NCI-H128 (cell line): ENCODE results near the gene RTL1.

Experiments
- DNase-seq: peaks from one replicate; lab custom pipeline; 2025; ENCODE audit not compliant: unreplicated experiment; lab: John Stamatoyannopoulos, UW

RTL1 gene

DNA sequence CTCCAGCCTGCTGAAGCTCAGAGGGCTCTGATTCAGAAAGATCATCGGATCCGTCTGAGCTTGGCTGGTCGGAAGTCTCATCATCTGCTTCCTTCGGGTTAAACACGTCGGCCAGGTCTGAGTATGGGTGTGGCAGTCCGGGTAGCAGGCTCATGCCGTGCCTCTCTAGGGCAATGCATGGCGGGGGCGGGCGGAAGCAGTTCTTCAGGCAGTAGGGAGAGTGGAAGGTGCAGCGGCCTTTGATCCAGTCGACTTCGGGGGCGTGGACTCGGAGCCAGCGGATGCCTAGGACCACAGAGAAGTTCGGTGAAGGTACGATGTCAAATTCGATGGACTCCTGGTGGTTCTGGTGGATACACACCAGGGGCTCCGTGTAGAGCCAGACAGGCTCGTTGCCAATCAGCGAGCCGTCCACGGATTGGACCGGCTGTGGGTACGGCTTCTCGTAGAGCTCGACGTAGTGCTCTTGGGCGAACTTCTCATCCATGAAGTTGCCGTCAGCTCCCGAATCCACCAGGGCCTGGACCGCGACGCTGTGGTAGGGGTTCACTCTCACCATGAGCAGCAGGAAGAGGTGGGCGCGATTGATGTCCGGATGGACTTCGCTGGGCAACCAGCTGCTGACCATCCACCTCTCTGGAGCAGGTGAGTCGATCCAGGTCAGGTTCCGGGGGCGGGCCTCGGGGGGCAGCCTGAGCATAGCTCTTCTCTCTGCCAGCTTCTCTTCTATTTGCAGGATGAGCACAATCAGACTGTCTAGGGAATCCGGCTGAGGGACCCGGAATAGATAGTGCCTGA, 20.3 kb downstream of the RTL1 start:
- no peak for DNase-seq

GRCh38 chr14:100882026-100882967, 21.2 kb downstream of the RTL1 start:
- no peak for DNase-seq

DNA sequence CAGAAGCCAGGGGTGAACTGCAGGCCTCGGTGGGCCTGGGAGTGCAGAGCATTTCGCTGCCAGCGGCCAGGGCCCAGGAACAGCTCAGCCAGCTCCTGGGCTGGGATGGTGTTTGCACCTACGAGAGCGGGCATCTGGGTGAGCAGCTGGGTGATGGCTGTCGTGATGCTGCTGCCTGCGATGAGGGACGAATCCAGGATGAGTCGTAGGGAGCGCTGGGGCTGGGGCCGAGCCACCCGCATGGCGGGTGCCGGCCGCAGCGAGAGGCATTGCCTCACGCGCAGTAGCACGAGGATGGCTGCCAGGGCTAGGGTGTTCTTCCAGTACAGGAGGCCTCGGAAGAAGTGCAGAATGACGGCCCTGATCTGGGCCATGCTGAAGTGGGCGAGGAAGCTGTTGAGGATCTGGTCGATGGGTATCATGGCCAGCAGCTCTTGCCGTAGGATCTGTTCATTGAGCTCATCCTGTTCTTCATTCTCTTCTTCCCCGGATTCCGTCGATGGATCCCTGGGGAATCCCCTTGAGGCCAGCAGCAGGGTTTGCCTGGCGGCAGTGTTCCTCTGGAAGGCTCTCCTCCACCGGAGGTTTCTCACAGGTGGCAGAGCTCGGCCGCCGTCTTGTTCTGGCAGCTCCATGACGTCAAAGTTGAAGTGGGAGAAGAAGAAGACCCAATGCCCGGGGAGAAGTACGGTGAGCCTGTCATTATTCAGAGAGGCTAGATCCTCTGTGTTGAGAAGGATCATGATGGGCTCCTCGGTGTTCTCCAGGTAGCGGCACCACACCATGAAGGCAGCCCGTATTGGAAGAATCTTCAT, 22.1 kb downstream of the RTL1 start:
- no peak for DNase-seq

DNA sequence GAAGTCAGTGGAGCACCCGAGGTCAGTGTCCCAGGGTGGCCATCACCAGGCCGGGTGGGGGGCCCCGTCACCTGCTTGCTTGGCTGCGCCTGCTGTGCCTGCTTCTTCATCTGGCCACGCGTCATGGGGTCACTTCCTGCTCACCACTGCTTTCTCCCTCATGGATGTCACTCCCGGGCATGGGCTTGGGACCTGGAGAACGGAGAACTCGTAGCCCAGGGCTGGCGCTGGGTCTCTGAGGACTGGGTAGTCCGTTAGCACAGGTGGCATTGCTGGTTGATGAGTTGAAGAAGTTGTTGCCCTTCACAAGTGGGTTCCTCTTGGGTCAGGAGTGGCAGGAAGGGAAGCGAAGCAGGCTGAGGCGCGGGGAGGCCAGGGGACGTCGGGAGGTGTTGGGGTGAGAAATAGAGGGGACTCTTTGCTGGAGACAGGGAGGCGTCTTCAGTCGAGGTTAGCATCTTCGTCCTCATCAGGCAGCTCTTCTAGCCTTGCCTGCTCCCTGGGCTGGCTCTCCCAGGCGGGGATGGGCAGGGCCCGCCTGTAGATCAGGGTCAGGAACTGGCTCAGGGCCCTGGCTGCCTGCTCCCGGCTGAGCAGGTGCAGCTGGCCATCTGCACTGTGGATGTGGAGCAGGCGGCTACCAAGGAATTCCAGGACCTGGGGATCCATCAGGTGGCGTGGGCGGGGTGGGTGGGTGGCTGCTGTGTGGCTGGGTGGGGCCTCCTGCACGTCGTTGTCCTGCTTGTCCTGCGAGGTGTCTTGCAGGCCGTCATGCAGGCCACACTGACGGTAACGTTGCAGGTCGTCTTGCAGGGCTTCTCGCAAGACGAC, 23.0 kb downstream of the RTL1 start:
- DNase-seq: no peak

- no peak for DNase-seq
These were observed 23.7 kb downstream of the RTL1 start for GRCh38 chr14:100879782-100880181.

DNA sequence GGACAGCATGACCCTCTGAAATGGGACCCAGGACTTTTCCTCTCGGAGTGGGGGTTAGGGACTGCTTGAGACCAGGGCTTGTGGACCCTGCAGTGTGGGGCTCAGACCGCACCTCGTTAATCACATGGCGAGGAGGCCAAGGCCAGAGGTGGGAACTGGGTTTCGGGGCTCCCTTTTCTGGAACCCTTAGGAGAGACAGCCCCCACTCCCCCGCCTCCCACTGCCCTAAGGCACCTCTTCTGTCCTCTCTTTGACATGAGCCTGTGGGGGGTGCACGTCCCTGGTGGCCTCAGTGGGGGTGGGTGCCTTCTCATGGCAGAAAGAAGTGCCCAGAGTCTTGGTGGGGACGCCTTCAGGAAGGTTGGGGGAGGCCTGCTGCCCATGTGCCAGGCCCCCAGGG, 24.3 kb downstream of the RTL1 start:
- DNase-seq: no peak

GRCh38 chr14:100878271-100879146, 25.0 kb downstream of the RTL1 start:
- no peak for DNase-seq

DNA sequence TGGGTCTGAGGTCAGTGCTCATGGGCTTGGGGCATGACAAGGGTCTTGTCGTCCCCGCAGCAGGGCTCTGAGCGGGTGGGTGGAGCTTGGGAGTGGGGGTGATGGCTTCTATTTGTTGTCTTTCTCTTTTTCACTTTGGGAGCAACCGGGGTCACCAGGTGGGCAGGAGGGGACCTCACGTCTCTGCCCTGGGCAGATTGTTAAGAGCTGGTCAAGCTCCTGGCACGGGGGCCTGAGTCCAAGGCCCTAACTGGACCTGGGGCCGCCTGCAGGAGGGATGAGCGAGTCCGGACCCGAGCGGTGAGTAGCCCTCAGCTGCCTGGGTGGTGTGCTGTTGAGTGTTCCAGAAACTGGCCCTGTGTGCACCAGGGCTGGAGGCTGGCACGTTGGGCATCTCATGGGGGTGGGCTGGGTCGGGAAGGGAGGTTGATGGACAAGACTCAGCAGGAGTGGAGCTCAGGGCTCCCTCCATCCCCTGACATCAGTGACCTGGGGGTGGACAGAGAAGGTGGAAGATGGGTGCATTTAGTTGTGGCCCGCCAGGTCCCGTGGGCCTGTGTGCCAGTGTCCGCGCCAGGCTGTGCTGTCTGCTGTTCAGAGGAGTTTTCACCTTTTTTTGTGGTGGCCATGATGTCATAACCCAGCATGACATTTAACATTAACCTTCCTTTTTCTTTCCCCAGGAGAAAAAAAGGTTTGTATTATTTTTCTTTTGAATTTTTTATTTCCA, 27.5 kb downstream of the RTL1 start:
- DNase-seq: no peak

GRCh38 chr14:100875126-100875525, 28.4 kb downstream of the RTL1 start:
- no peak for DNase-seq

DNA sequence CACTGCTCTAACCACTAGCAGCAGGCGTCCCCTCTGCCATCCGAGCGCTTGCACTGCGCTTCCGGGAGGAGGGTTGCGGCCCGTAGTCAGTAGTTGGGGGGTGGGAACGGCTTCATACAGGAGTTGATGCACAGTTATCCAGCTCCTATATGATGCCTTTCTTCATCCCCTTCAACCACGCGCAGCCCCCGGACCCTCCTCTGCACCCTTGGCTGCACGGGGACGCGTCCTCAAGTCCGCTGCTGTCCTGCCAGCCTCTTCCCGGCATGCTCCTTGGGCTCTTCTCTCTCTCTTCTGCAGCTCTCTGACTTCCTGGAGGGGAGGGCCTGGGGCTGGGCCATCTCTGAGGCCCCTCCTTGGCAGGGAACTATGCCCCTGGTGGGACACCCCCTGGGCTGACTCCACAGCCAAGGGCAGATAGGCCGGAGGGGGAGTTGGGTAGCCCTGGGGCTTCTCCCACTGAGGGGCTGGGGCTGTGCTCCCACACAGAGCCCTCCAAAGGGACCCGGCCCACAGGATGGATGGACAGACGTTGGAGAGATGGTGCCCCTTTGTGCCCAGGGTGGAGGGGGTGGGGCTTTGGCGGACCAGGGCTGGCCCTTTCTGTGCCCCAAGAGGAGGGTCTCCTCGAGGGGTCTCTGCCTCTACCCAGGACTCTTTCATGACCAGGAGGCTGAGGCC, 29.0 kb downstream of the RTL1 start:
- DNase-seq: no peak

GRCh38 chr14:100874051-100874410, 29.5 kb downstream of the RTL1 start:
- DNase-seq: no peak

DNA sequence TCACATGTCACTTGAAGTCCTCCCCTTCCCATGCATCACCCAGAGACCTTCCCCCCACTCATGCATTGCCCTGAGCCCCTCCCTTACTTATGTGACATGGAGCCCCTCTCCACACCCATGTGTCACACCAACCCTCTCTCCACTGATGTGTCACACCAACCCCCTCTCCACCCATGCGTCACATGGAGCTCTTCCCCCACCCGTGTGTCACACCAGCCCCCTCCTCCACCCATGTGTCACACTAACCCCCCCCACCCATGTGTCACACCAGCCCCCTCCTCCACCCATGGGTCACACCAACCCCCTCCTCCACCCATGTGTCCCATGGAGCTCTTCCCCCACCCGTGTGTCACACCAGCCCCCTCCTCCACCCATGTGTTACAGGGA, 30.4 kb downstream of the RTL1 start:
- no peak for DNase-seq

DNA sequence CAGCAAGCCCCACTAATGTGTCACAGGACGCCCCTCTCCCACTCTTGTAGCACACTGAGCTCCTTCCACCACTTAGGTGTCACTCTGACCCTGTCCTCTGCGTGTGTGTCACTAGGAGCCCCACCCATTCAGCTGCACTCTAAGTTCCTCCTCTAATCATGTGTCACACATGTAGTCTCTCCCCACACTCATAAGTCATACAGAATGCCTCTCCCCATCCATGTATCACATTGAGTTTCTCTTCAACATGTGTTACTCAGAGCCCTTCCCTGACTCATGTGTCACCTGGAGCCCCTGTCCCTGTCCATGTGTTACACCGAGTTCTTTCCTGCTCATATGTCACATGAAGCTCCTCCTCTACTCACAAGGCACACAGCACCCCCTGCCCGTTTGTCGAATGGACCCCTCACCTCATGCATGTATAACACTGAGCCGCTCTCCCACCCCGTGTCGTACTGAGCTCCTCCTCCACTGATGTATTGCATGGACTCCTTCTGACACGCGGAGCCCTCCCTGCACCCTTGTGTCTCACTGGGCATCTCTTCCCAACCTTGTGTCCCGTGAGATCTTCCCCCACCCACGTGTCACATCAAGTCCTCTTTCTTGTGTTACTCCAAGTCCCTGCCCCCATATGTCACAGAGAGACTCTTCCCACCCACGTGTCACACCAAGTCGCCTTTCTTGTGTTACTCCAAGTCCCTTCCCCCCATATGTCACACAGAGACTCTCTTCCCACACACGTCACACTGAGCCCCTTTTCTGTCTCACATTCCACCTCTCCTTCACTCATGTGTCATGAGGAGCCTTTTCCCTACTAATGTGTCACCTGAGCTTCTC, 31.0 kb downstream of the RTL1 start:
- DNase-seq: no peak

- DNase-seq: no peak
These were observed 32.0 kb downstream of the RTL1 start for GRCh38 chr14:100871234-100872186.

DNA sequence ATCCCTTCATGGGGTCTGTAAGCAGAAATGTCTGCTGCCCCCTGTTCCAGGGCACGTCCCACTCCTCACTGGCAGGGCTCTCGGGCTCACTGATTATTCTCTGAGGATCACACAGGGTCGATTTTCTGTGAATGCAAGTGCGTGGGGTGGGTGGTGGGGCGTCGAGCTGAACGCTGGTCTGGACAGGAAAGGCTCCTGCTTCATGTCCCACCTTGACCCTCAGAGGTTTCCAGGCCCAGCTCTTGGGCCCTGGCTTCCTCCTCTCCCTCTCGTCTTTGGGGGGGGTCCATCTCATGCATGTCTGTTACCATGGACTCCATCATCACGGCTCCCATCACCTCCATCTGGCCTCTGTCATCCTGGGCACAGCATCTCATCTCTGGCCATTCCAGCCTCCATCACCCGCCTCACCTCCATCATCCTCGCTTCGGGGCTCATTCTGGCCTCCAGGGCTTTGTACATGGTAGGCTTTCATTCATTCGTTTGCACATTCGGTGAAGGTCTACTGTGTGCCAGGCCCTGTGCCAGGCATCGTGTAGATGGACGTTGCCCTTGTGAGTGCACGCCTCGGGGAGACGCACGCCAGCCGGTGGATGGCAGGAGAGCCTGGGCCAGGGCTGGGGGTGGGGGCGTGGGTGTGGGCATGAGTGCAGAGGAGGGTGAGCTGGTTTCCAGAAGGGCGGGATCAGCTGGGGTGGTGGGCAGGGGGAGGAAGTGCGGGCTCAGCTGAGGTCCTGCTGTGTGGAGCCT, 34.7 kb downstream of the RTL1 start:
- DNase-seq: no peak
